Mammary epithelial cell (primary cell): ENCODE data around the gene UBE2F.

Experiments used
- EZH2 ChIP-seq: IDR thresholded peaks from 2 replicates; pipeline ENCODE4 v1.6.1; 2012; ENCODE audit warnings: low read length, inconsistent platforms, borderline replicate concordance
- TF ChIP-seq, protein P1 (sequence below), 2 donors: IDR thresholded peaks in 1 of 2; conservative IDR thresholded peaks in 1 of 2; 2 replicates each; pipeline ENCODE4 v1.5.1; 2011 to 2012; ENCODE audit warnings: inconsistent platforms in 2 of 2, low read length in 2 of 2, mild to moderate bottlenecking in 2 of 2, control low read depth in 1 of 2, low read depth in 1 of 2; ENCODE audit not compliant: insufficient read depth in 1 of 2; ENCODE audit errors: extremely low read depth in 1 of 2

DNA sequence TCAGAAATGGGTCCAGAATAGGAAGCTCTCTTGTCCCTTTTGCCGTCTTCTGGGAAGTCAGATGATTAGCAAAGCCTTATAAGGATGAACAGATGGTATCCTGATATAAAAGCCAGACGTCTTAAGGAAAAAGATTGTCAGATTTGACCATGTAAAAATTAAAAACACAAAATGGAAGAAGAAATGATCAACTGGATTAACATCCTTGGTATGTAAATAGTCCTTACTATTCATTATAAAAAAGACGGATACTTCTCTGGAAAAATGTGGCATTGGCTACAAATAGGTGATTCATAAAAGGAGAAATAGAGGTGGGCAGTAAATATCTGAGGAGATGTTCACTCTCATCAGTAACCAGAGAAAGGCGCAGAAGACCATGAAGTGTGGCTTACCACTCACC is 60.2 kb downstream of the UBE2F start:
- no peak for TF ChIP-seq EZH2
- TF ChIP-seq, protein P1, sequence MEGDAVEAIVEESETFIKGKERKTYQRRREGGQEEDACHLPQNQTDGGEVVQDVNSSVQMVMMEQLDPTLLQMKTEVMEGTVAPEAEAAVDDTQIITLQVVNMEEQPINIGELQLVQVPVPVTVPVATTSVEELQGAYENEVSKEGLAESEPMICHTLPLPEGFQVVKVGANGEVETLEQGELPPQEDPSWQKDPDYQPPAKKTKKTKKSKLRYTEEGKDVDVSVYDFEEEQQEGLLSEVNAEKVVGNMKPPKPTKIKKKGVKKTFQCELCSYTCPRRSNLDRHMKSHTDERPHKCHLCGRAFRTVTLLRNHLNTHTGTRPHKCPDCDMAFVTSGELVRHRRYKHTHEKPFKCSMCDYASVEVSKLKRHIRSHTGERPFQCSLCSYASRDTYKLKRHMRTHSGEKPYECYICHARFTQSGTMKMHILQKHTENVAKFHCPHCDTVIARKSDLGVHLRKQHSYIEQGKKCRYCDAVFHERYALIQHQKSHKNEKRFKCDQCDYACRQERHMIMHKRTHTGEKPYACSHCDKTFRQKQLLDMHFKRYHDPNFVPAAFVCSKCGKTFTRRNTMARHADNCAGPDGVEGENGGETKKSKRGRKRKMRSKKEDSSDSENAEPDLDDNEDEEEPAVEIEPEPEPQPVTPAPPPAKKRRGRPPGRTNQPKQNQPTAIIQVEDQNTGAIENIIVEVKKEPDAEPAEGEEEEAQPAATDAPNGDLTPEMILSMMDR (conservative IDR thresholded peaks at IDR 0.05 in 1 of 2, IDR thresholded peaks at IDR 0.05 in 1 of 2; ENCODE audit: extremely low read depth in 1 of 2, insufficient read depth in 1 of 2, low read depth in 1 of 2, low read length in 2 of 2): no peak
